HUDEP-2 (cell line): ENCODE measurements around the gene ENTR1.
A peak's percentile ranks its signal among the peaks of the same experiment; 100 is the strongest.

Experiments
- DNase-seq, 76 experiments: peaks; one replicate each; lab custom pipeline; 2025; ENCODE audit not compliant: unreplicated experiment in 76 of 76; lab: John Stamatoyannopoulos, UW

Gene ENTR1

GRCh38 chr9:136399176-136400037 lies 11.0 kb downstream of the ENTR1 start:
- peak in 58 of 76 experiments; percentile 7 to 68 (median 40) for DNase-seq

DNA sequence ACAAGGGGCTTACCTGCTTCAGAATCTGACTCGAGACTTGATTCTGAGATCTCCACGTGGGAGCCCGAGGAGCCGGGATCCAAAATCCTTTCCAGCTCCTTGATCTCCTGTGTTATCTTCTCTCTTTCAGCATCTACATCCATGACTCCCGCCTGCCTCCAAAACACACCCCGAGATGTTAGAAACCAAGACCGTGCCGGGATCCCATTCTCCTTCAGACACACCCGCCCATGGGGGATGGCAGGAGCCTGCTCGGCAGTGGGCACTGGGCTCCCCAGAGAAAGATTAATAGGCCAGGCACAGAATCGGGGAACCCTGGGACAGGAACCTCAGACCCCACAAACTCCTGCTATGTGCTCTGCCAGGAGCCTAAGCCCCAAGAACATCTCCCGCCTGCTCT lies 12.1 kb downstream of the ENTR1 start:
- DNase-seq: no peak

DNA sequence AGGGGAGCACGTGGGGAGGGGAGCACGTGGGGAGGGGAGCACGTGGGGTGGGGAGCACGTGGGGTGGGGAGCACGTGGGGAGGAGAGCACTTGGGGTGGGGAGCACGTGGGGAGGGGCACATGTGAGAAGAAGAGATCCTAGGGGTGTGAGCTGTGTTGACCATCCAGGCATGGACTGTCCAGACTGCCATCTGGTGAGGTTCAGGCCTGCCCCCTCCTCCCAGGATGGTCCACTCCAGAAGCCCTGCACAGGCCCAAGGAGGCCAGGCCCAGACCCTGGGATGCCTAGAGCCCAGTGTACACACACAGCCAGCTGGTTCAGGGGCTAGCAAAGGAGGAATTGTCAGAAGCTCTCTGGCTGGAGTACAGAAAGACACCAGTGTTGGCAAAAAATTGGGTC lies 12.8 kb downstream of the ENTR1 start:
- no peak for DNase-seq

DNA sequence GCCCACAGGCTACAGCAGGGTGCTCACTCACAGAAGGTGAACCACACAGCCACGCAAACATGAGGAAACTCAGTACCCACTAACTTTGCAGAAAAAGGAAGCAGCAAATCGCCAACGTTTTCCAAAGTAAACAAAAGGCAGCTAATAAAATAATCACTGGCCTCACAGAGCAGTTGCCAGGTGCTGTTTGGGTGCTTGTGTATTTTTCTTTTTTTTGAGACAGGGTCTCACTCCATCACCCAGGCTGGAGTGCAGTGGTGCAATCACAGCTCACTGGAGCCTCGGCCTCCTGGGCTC lies 14.2 kb downstream of the ENTR1 start:
- DNase-seq: no peak

DNA sequence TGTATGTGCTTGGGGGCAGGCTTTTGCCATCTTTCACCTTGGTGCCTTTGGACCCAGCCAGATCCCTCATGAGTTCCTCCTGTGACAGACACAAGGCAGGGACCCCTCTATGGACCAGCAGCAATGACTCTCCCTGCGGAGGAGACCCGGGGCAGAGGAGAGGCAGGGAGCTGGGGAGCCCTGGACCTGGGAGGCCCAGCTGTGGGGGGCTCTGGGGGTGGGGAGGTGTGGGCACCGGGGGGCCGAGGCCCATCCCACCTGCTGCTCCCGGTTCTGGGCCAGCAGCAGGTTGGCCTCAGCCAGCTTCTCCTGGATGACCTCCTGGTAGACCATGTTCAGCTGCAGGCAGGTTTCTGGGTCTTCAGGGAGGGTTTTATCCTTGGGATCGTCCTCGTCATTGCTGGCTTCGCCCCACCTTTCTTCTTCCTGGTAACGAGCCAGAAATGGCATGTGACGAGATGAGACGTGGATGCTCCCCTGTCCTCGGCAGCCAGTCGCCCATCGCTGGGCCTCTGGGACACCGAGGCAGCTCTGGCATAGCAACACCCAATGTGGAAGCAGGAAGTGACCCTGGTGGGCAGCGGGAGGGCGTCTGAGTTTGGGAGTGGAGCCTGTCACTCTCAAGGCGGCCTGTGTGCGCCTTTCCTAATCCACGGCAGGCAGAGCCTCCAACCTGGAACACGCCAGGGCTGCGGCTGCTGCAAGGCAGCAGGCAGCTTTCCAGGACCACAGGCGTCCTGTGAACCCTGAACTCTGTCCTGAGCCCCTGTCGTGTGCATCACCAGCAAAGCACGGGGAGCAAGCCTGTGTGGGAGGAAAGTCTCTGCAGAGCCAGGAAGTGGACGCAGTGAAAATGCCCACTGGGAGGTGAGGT lies 14.8 kb downstream of the ENTR1 start:
- no peak for DNase-seq

GRCh38 chr9:136395020-136395340 lies 15.4 kb downstream of the ENTR1 start:
- DNase-seq: peak in 31 of 76 experiments; percentile 6 to 63 (median 27)

GRCh38 chr9:136394312-136395019 lies 15.9 kb downstream of the ENTR1 start:
- peak in 45 of 76 experiments; percentile 6 to 62 (median 34) for DNase-seq

- no peak for DNase-seq
Measured at GRCh38 chr9:136393531-136393930, 16.9 kb downstream of the ENTR1 start.

DNA sequence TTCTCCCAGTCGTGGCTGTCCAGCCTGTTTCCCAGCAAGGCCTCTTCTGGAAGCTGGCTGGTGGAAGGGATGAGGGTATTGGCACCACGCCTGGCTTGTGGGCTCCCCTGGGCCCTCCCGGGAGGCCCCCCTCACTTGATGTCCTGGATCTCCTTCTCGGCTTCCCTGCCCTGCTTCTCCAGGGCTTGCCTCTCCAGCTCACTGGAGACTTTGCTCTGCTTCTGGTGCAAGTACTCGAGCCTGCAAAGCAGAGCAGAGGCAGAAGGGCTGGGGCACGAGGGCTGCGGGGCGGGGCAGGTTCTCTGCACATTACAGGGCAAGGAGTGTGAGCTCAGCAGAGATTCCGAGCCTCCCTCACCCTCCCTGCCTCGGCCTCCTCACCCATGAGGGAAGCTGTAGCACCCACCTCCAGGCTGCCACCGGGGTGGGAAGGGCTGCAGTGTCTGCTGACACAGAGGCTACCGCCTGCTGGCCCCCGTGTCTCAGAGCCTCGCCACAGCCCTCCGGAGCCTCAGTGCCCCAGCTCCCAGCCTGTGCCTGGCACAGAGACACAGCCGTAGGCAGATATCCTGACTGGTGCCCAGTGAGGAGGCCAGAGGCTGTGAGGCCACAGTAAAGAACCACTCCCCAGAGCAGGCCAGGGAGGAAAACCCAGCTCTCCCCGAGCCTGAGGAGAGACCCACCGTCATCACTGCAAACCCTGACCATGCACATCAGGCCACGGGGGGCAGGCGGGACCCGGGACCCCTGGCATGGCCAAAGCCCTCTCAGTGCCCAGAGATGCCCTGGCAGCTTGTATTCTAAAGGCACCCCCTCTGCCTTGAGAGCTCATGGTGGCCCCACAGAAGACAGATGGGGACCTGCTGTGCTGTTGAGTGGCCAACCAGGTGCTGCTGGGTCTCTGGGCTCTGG lies 17.6 kb downstream of the ENTR1 start:
- no peak for DNase-seq

DNA sequence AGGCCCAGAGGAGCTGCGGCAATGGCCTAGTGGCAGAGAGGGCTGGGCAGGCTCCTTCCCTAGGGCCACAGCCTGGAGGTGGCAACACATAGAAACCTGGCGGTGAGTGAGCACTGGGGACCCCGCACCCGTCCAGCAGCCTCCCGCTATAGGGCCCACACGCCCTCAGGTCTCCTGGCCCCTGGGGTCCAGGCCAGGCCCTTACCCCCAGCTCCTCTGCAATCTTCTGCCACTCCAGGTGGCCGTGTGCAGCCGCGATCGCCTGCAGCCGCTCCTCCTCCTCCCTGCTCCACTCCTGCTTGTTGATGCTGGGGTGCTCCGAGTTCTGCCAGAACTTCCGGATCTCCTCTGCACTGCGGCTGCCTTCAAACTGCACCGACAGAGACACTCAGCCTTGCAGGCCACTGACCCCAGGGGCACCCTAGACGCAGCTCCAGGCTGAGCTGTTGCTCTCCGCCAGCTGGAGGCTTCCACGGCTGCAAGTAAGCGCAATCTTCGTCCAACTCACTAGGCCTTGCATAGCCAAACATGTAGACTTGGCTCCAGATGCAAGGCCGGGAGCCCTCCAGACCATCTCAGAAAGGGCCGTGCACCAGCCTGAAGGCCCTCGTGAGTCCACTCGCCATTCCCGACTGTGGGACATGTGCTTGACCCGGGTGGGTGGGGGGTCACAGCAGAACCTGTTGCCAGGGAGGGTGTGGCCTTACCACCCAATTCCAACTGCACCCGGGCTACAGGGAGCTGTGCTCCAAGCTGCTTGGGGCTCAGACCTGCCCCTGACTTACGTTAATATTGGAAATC lies 18.5 kb downstream of the ENTR1 start:
- no peak for DNase-seq

DNA sequence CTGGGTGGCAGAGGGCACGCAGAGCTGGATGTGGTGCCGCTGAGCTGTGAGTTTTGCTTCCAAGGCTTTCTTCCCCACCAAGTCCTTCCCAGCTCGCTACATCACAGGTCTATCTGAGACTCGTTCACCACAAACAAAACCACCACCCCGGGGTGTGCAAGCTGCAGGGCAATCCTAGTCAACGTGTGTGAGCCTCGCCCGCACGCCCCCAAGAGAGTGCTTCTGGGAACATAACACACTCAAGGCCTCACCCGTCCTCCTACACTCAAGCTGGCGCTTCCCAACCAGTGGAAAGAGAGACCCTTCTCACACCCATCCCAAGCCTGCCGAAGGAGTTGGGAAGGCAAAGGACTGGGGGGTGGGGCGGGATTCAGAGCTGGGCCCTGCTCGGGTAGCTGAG lies 21.0 kb downstream of the ENTR1 start:
- DNase-seq: peak in 43 of 76 experiments; percentile 8 to 59 (median 33)

GRCh38 chr9:136387217-136387616 lies 23.2 kb downstream of the ENTR1 start:
- no peak for DNase-seq

DNA sequence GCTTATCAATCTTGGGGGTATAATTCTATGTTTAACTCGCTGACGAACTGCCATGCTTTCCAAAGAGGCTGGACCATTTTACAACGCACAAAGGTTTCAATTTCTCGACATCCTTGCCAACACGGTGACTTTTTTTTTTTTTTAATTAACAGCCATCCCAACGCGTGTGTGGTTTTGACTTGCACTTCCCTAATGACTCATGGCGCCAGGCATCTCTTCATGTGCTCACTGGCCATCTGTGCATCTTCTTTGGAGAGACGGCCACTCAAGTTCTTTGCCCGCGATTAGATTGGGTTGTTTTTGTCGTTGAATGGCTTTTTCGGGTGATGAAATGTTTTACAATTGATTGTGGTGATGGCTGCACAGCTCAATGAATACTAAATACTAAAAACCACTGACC lies 24.4 kb downstream of the ENTR1 start:
- no peak for DNase-seq

GRCh38 chr9:136385015-136385414 lies 25.4 kb downstream of the ENTR1 start:
- DNase-seq: no peak

DNA sequence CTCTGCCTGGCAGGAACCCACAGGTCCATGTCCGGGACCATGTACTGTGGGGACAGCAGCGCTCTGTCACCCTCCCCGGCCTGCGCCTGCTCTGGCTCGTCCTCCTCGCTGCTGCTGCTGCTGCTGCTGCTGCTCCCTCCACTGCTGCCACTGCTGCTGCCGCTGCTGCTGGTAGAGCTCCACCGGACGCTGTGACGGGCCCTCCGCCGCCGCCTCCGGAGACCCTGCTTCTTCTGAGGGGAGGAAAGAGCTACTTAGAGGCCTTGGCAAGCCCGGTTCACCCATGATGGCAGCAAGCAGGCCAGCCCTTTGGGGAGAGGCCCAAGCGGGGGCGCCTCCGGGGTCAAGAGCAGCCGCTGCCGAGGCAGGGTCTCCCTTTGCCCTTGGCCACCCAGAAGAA lies 27.0 kb downstream of the ENTR1 start:
- DNase-seq: no peak

- DNase-seq: no peak
Measured at GRCh38 chr9:136381966-136382513, 28.4 kb downstream of the ENTR1 start.

DNA sequence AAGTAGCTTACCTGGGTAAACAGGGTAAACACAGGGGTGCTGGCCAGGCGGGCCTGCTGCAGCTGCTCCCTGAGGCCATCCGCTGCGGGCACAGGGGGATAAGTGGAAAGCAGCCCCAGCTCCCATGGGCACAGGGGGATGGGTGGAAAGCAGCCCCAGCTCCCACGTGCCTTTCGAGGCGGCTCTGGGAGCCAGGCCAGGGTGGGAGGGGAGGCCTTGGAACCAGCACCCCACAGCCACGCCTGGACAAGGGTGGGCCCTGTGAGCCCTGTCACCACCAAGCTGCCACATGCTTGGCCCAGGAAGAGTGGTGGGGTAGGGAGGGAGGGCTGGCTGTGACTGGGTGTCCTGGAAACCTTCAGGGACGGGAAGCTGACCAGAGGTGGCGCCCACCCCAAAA lies 29.1 kb downstream of the ENTR1 start:
- DNase-seq: no peak

DNA sequence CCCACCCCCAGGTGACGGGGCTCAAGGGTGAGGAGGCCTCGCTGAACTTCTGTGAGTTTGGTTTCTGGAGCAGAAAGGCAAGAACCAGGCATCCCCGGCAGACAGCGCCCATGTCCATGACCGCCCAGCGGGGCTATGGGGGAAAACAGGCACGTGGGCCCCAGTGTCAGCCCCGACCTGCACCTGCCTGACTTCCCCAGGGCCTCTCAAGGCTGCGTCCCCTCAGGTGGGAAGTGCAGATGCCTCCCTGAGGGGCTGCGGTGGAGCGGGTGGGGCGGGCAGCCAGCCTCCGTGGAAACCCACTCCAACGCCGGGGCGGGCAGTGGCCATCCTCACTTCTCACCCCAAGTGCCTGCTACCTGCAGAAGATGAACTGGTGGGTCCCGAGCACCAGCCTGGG lies 30.0 kb downstream of the ENTR1 start:
- DNase-seq: no peak

- DNase-seq: no peak
Measured at GRCh38 chr9:136379891-136380290, 30.5 kb downstream of the ENTR1 start.
